Ovary (tissue), 3 donors: ENCODE data around the gene YWHAH.

Source experiments
- CTCF ChIP-seq, 3 donors: fragments of 450-650 bp in 2 of 3; fragments of 200-600 bp in 1 of 3; IDR thresholded peaks; one replicate each; pipeline versions ENCODE4 v1.5.1 to v1.8.0; 2016 to 2022; ENCODE audit warnings: antibody characterized with exemption in 3 of 3, mild to moderate bottlenecking in 1 of 3
- POLR2A ChIP-seq: fragments of 450-650 bp; IDR thresholded peaks from one replicate; pipeline ENCODE4 v1.6.1; 2017; ENCODE audit warnings: antibody characterized with exemption, mild to moderate bottlenecking, moderate library complexity
- donor health status: DM: no; HTN: no; CAD: no.

GRCh38 chr22:31952472-31952871 is 8.1 kb downstream of the YWHAH start:
- TF ChIP-seq CTCF (IDR thresholded peaks at IDR 0.05), result no peak
- no peak for TF ChIP-seq POLR2A
